ENCODE data around the gene ALKBH5. TPM values are rescaled to one million over a fixed set of nuclear protein-coding genes. Genes with fewer than 3 reads are reported as not detected.

Gene ALKBH5
- total and polyA plus RNA-seq, 10 of the 15 experiments (the other 5 are each of a cell fraction or from before 2014, with no cell fraction given) = 13.7 to 99.9 (median 52.4) TPM

DNA sequence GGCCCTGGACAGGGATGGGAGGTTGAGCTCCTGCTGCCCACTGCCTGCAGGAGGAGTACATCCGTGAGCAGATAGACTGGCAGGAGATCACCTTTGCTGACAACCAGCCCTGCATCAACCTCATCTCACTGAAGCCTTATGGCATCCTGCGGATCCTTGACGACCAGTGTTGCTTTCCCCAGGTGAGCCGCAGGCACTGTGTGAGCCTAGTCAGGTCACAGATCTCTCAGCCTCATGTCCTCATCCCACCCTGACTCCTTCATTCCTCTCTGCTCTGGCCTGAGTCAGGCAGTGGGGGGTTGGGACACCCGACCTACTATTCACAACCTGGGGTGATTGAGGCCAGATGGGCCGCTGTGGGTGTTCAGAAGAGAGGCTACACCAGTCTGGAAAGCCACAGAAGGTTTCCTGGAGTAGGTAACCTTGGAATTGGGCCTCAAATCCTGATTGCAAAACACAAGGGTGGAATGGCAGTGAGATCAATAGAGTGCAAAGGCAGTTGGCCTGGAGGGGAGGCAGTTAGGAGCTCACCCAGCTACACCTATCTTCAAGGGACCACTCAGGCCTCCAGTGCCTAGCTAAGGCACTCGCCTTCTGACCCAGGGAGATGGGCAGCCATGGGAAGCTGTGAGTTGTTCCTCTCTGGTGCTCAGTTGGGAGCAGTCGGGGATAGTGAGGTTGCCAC lies 45.4 kb upstream of the ALKBH5 start (continued):
- TF ChIP-seq, protein P1, sequence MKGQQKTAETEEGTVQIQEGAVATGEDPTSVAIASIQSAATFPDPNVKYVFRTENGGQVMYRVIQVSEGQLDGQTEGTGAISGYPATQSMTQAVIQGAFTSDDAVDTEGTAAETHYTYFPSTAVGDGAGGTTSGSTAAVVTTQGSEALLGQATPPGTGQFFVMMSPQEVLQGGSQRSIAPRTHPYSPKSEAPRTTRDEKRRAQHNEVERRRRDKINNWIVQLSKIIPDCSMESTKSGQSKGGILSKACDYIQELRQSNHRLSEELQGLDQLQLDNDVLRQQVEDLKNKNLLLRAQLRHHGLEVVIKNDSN (IDR thresholded peaks at IDR 0.05; ENCODE audit: borderline replicate concordance, extremely low read length, insufficient read depth, low read depth, low read length) = no peak
- no peak for TF ChIP-seq FOS (IDR thresholded peaks at IDR 0.05; ENCODE audit: borderline replicate concordance, extremely low read depth, insufficient read length)

DNA sequence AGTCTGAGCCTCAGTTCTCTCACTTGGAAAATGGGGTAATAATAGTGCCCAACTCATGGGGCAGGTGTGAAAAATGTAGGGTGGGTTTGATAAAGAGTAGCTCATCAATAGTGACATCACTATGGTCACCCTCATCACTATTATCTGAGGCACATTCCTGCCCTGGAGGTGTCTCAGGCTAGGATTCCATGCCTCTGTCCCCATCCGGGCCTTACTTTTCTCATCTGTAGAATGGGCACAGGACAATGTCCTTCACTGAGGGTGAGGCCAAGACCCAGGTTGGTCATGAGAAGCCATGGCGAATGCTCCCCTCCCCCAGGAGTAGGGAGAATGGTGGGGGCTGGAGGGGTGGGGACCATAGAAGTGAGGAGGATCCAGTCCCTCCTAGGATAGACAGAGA lies 44.5 kb upstream of the ALKBH5 start:
- FAIRE-seq (no peak), ATAC-seq (no peak), DNase-seq (ENCODE audit: low read depth, low spot score) (no peak)
- Histone ChIP-seq H3K4me2 (ENCODE audit: control insufficient read depth, insufficient read depth) (no peak overlapping the region), H3K79me2 (ENCODE audit: control insufficient read depth, insufficient read depth, low read length) (no peaks in the 10 kb centered on the region), H4K20me1 (ENCODE audit: control insufficient read depth, insufficient read depth) (no peaks in the 10 kb centered on the region), H3K27me3 (replicated peaks in 1 of 2; ENCODE audit: control insufficient read depth in 2 of 2, insufficient read depth in 2 of 2, low read length in 1 of 2) (no peaks in the 10 kb centered on the region), H3K9ac (ENCODE audit: control insufficient read depth, insufficient read depth, low read length) (no peak overlapping the region), H3K4me3 (no peak overlapping the region), H2AFZ (ENCODE audit: control insufficient read depth, low read depth, low read length) (no peak overlapping the region), H3K9me3 (replicated peaks; ENCODE audit: control insufficient read depth, insufficient read depth, low read length) (no peaks in the 10 kb centered on the region), H3K27ac (ENCODE audit: control insufficient read depth, insufficient read depth) (no peak overlapping the region), H3K4me1 (ENCODE audit: control insufficient read depth, insufficient read depth, low read length) (no peaks in the 10 kb centered on the region), H3K36me3 (ENCODE audit: control insufficient read depth in 2 of 2, insufficient read depth in 2 of 2, low read length in 1 of 2) (no peaks in the 10 kb centered on the region)
- POLR2A ChIA-PET = no interaction called here
- TF ChIP-seq NRF1 (conservative IDR thresholded peaks at IDR 0.05; ENCODE audit: low read depth, low read length) (no peak), CHD1 (IDR thresholded peaks at IDR 0.05; ENCODE audit: low read depth, low read length) (no peak), DPF2 (IDR thresholded peaks at IDR 0.05) (no peak), BMI1 (IDR thresholded peaks at IDR 0.05; ENCODE audit: borderline replicate concordance) (no peak), SREBF2 (IDR thresholded peaks at IDR 0.05; ENCODE audit: low read length) (no peak), EZH2 (IDR thresholded peaks at IDR 0.05; ENCODE audit: borderline replicate concordance, control insufficient read depth, low read depth, low read length) (no peak), YY1 (IDR thresholded peaks at IDR 0.05; ENCODE audit: low read depth, low read length) (no peak), FOXK2 (IDR thresholded peaks at IDR 0.05) (no peak)
- TF ChIP-seq, protein P2, sequence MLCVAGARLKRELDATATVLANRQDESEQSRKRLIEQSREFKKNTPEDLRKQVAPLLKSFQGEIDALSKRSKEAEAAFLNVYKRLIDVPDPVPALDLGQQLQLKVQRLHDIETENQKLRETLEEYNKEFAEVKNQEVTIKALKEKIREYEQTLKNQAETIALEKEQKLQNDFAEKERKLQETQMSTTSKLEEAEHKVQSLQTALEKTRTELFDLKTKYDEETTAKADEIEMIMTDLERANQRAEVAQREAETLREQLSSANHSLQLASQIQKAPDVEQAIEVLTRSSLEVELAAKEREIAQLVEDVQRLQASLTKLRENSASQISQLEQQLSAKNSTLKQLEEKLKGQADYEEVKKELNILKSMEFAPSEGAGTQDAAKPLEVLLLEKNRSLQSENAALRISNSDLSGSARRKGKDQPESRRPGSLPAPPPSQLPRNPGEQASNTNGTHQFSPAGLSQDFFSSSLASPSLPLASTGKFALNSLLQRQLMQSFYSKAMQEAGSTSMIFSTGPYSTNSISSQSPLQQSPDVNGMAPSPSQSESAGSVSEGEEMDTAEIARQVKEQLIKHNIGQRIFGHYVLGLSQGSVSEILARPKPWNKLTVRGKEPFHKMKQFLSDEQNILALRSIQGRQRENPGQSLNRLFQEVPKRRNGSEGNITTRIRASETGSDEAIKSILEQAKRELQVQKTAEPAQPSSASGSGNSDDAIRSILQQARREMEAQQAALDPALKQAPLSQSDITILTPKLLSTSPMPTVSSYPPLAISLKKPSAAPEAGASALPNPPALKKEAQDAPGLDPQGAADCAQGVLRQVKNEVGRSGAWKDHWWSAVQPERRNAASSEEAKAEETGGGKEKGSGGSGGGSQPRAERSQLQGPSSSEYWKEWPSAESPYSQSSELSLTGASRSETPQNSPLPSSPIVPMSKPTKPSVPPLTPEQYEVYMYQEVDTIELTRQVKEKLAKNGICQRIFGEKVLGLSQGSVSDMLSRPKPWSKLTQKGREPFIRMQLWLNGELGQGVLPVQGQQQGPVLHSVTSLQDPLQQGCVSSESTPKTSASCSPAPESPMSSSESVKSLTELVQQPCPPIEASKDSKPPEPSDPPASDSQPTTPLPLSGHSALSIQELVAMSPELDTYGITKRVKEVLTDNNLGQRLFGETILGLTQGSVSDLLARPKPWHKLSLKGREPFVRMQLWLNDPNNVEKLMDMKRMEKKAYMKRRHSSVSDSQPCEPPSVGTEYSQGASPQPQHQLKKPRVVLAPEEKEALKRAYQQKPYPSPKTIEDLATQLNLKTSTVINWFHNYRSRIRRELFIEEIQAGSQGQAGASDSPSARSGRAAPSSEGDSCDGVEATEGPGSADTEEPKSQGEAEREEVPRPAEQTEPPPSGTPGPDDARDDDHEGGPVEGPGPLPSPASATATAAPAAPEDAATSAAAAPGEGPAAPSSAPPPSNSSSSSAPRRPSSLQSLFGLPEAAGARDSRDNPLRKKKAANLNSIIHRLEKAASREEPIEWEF (IDR thresholded peaks at IDR 0.05; ENCODE audit: insufficient replicate concordance, low read depth, low read length) = no peak
- in situ Hi-C loops (cut with MboI) (no loop called here), intact Hi-C loops (cut with micrococcal nuclease; ENCODE audit: unreplicated experiment) (no loop called here)
- SMC1A ChIA-PET (ENCODE audit: uncharacterized antibody, unreplicated experiment) = no interaction called here
- WGBS (ENCODE audit: insufficient coverage, insufficient replicate concordance, low lambda C conversion rate, missing lambda C conversion rate) = 50% methylated on average over 2 of the region's 2 CpGs
- no TSS peak for BruUV-seq (replicated peaks)
- RAD21 ChIA-PET (ENCODE audit: unreplicated experiment) = interaction anchor here (4.3 kb wide), 1 partner anchor 51 kb away, joined by 28 read pairs; no protein-coding TSS in a partner anchor
- CTCF ChIA-PET = interaction anchor here (1.1 to 1.5 kb wide), 3 partner anchors 13 to 58 kb away, joined by 3 to 8 read pairs (median 3); no protein-coding TSS in a partner anchor

Data from GM12878 (cell line).